Embryonic facial prominence (tissue), 1 donor: ENCODE results near the gene RPS6KA3.
A peak's percentile ranks its signal among the peaks of the same experiment; 100 is the strongest.

Experiments
- DNase-seq: peaks from one replicate; pipeline ENCODE4 v3.0.0-alpha.2; 2016; ENCODE audit errors: extremely low spot score

The RPS6KA3 gene

DNA sequence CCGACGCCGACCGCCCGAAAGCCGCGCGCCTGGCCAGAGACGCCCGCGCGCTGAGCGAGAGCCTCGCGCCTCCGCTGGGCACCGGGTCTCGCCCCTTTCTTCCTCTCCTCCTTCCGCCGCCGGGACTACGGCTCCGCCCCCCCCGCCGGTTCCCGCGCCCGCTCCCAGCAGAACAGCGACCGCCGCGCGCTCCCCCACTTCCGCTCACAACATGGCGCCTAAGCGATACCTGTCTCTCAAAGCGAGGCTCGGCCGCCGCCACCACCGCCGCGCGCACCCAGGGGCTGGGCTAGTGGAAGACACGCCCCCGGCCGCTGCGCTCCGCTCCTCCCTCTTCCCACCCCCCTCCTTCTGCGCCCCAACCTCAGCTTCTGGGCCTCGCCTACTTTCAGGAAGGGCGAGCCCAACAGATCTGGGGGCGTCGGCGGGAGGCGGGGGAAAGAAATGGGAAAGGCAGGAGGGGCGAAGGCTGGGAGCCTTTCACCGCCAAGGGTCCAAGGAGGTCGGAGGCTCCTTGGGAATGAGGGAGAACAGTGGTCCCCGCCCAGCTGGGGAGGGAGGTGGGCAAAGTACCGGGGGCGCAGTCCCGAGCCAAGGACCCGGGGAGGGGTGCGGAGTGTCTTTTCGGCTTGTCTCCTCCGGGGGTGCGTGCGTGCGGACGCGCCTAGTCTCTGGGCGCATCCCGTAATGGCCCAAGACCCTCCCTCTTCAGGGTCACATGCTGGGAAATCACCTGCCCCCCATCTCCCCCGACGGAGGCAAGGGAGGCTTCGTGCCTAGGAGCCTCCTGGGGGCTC lies at the start of gene RPS6KA3:
TSS of gene RPS6KA3 (minus strand) at position 100 of the 797 bp plus-strand sequence. CDS start 277 bp downstream, outside the sequence.
- peak; percentile 72 for DNase-seq

GRCh38 chrX:20315140-20315539 lies 48.4 kb upstream of the RPS6KA3 start:
- DNase-seq = no peak

DNA sequence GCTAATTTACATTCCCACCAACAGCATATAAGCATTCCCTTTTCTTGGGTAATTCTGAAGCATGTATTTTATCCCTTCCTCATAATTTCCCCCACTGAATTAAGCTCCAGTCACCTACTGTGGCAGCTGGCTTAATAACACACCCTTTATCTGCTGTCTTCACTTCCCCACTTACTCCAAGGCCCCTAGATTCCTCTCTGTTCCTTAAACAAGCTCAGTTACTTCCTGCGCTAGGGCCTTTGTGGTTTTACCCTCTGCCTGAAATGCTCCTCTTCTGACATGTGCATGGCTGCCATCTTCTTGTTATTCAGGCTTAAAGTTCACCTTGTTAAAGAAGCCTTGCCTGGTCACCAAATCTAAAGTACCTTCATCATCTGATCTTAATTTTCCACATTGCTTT lies 47.2 kb upstream of the RPS6KA3 start:
- DNase-seq = no peak

DNA sequence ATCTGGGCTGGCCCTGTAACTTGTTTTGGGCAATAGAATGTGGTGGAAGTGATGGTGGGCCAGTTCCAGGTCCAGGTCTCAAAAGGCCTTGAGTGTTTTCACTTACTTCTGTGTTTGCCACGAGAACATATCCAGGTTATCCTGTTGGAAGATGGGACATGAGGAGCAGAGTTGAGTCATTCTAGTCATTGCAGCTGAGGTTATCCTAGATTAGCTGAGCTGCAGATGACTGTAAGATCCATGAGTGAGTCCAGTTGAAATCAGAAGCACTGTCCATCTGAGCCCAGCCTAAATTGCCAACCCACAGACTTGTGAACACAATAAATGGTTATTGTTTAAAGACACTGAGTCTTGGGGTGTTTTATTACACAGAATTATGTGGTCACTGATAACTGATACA lies 45.3 kb upstream of the RPS6KA3 start:
- no peak for DNase-seq

GRCh38 chrX:20311505-20311904 lies 44.8 kb upstream of the RPS6KA3 start:
- DNase-seq = no peak

DNA sequence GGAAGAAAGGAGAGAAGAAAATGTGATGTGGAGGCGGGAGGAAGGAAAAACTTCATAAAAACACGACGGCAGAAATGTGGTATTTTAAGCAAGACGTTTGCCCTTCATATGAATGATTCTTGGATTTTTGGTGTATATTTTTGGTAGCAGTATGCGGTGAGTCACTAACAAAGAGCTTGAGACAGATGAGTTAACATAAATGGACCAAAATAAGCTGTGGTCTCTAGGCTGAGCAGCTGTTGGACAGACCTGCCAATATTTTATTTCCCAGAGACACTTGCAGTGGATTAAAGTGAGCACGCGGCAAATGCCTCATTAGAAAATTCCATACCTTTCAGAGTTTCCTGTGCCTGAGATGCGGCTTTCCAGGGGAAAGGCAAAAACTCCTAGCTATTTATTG lies 43.1 kb upstream of the RPS6KA3 start:
- DNase-seq = no peak

GRCh38 chrX:20306668-20307067 lies 40.0 kb upstream of the RPS6KA3 start:
- DNase-seq = no peak

GRCh38 chrX:20300822-20301221 lies 34.1 kb upstream of the RPS6KA3 start:
- DNase-seq = no peak

GRCh38 chrX:20294957-20295356 lies 28.2 kb upstream of the RPS6KA3 start:
- DNase-seq = no peak

DNA sequence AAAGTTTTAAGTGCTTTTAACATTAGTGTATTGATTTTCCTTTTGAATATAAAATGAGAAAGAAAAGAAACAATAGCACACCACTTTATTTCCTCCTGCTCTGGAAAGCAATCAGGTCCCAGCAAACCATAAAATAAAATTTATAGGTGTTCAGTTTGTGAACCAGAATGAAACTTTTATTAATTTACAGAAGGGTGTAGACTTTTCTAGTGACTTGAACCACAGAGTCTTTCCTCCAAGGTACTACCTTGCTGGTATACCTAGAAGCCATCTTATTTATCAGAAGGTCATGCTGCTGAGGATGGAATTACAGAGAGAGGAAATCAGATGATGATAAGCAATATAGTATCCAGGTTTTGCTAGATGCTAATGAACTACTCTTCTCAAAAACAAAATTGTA lies 27.6 kb upstream of the RPS6KA3 start:
- no peak for DNase-seq

DNA sequence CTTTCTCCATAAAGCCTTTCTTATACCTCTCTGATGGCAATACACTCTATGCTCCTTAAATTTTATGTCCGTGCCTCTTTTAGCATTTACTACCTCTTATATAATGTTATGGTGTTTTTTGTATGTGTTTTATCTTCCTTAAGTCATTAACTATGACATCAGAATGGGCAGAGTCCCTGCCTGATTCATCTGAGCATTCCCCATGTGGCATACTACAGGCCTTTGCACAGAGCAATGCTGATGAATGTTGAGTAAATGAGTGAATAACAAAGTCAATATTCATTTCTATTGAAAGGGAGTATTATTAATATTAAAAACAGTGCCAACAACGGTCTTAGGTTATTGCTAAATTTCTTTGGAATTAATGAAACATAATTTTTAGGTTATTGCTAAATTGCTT lies 18.8 kb upstream of the RPS6KA3 start:
- no peak for DNase-seq

- DNase-seq = no peak
These were observed 18.3 kb upstream of the RPS6KA3 start for GRCh38 chrX:20284992-20285391.

- DNase-seq = no peak
These were observed 17.7 kb upstream of the RPS6KA3 start for GRCh38 chrX:20284444-20284843.

GRCh38 chrX:20280938-20281337 lies 14.2 kb upstream of the RPS6KA3 start:
- DNase-seq = no peak

DNA sequence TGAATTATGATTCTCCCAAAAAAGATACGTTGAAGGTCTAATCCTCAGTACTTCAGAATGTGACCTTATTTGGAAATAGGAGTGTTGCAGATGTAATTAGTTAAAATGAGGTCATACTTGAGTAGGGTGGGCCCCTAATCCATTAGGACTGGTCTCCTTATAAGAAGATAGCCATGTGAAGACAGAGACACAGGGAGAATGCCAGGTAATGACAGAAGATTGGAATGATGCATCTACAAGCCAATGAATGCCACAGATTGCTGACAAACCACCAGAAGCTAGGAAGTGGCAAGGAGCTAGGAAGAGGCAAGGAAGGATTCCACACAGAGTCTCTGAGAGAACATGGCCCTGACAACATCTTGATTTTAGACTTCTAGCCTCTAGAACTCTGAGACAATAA lies 7.4 kb upstream of the RPS6KA3 start:
- DNase-seq = no peak

- no peak for DNase-seq
These were observed 5.0 kb upstream of the RPS6KA3 start for GRCh38 chrX:20271730-20272129.

DNA sequence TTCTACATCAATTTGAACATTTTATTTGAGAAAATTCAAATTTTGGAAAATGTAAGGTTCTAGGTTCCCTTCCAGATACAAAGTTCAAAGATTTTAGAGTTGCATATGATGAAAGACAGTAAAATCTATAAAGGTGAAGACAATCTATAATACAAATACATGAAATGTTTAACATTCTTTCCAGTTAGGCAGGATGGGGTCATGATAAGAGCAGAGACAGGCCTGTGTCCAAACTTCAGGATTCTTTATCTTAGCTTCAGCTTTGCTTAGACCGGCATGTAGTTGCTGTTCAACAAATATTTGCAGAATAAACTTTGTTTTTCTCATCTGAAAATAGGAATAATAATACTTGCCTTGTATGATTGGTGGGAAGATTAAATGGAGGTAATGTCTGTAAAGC lies 4.5 kb upstream of the RPS6KA3 start:
- no peak for DNase-seq

- no peak for DNase-seq
These were observed 3.8 kb upstream of the RPS6KA3 start for GRCh38 chrX:20270562-20270890.

DNA sequence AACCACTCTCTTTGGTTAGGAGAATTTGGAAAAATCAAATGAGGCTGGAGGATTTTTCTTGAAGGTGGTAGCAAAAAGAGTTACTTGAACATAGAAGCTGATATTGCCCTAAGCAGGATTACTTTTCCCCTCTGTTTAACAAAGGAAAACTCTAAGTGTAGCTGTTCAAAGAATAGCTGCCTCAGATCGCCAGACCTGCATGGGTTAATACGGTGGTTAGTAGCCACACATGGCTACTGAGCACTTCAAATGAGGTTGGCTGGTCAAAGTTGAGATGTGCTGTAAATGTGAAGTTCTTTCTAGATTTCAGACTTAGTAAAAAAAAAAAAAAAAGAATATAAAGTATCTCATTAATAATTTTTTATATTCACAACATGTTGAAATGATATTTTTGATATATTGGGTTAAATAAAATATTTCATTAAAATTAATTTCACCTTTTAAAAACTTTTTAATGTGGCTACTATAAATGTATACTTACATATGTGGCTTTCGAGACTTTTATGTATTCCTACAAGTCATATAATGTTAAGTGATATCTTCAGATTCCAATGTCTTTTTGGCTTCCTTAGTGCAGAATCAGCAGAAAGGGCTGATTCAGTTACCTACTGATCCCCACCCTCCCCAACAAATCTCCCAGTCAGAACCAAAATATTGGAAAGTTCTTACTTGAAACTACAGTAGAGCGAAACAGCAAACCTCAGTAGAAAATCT lies 3.3 kb upstream of the RPS6KA3 start:
- DNase-seq = no peak

- DNase-seq = peak; percentile 10
These were observed 1.4 kb upstream of the RPS6KA3 start for GRCh38 chrX:20267931-20268701.

DNA sequence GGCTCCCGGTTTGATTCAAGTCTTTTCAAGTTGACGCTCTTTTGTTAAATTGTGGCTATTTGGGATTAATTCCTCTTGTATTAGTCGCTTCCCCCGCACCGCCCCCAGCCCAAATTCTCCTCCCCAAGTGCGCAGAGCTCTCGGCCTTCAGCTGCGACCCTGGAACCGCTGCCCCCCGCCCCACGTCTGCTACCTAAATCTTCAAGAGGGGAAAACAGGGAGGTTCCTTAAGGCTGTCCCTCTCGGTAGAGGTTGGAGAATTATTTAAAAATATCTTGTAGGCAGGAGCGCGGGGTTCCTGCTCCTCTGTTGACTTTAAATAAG lies 860 bp upstream of the RPS6KA3 start:
- no peak for DNase-seq

DNA sequence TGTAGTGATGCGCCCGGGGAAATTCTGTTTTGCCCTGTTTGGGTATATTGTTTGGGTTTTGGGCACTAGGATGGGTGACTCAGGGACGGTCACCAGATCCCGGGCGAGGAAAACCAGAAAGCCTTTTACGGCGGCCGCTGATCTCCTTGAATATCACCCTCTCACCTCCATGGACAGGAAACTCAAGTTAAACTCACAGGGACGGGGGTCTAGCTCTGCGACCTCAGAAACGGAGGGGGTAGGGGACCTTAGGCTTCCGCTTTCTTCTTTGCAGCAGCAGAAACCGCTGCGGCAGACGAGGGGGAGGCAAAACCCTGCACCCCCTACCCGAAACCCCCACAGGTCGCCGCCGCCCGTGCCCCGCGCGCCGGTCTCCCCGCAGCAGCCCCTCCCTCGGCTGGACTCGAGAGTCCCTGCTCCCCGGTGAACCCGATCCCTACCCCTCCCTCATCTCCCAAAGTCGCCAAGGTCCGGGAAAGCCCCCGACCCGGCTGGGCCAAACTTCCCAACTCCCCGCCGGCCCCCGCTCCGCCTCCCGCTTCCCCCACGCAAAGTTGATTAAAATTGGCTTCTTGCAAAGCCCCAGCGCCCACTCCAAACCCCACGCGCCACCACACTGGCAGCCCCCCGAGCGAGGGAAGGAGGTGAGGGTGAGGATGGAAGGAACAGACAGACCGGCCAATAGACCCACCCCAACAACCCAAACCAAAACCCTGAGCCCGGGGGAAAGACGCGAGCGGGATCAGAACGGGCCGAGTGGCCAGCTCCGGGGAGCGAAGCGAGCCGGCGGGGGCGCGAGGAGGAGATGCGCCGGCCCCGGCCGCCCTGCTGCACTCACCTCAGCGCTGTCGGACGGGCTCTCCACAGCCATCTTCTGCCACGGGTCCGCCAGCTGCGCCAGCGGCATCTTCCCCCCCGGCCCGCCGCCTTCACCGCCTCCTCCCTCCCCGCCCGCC lies 705 bp downstream of the RPS6KA3 start:
- DNase-seq = no peak
